Astrocyte (in vitro differentiated cells and primary cell): Measurements from ENCODE around the gene DDR2.

Experiments used
- EZH2 ChIP-seq: IDR thresholded peaks from 2 replicates; pipeline ENCODE4 v1.6.1; 2012; ENCODE audit warnings: mild to moderate bottlenecking, low read length, inconsistent platforms; ENCODE audit not compliant: insufficient read depth
- TF ChIP-seq, protein P1 (sequence below): IDR thresholded peaks from 2 replicates; pipeline ENCODE4 v1.5.1; 2011; ENCODE audit warnings: low read depth, mild to moderate bottlenecking, inconsistent platforms, low read length, moderate library complexity; ENCODE audit not compliant: insufficient read depth

DNA sequence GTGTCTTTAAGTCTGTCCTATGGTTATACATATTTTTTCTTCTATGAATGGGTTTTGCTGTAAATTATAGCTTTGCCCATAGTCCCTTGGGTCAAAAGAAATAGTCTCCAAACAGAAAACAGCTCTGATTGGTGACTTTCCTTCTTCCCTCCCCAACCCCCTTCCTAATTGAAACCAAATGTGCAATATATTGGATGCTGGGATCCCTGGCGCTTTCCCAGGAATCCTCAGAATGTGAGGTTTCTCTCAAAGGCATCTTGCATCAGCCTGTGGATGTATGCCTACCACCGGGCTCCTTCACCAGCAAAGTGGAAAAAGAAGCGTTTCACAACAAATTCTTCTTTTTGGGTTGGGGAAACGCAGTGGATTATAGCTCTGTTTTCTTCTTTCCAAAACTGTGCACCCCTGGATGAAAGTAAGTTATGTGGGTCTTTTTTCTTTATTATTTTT, at the start of gene DDR2:
- TF ChIP-seq, protein P1, sequence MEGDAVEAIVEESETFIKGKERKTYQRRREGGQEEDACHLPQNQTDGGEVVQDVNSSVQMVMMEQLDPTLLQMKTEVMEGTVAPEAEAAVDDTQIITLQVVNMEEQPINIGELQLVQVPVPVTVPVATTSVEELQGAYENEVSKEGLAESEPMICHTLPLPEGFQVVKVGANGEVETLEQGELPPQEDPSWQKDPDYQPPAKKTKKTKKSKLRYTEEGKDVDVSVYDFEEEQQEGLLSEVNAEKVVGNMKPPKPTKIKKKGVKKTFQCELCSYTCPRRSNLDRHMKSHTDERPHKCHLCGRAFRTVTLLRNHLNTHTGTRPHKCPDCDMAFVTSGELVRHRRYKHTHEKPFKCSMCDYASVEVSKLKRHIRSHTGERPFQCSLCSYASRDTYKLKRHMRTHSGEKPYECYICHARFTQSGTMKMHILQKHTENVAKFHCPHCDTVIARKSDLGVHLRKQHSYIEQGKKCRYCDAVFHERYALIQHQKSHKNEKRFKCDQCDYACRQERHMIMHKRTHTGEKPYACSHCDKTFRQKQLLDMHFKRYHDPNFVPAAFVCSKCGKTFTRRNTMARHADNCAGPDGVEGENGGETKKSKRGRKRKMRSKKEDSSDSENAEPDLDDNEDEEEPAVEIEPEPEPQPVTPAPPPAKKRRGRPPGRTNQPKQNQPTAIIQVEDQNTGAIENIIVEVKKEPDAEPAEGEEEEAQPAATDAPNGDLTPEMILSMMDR, result no peak
- TF ChIP-seq EZH2, result no peak
